Memory B cell (primary cell): ENCODE measurements around the gene ANKRD36C.
"Not testable (repeated sequence)": the region's sequence is repeated elsewhere in the genome, so short reads cannot be mapped to it uniquely, and the experiment has no call there.

Experiments used
- ATAC-seq: fragments of 150-1000 bp; cut with Tn5 transposase; 2 replicates; pipeline ENCODE4 v1.10.0; 2021; ENCODE audit warnings: low read depth, mild to moderate bottlenecking, moderate library complexity
- DNase-seq, 2 donors: peaks; one replicate each; pipeline ENCODE4 v3.0.0; 2022; ENCODE audit warnings: low spot score in 2 of 2
- H3K27ac Mint-ChIP-seq: one replicate; pipeline ENCODE4 v1.8.0; 2022; ENCODE audit warnings: mild to moderate bottlenecking, moderate library complexity, mixed read lengths
- H3K27me3 Mint-ChIP-seq: one replicate; pipeline ENCODE4 v1.8.0; 2022; ENCODE audit warnings: mixed read lengths
- H3K36me3 Mint-ChIP-seq: one replicate; pipeline ENCODE4 v1.8.0; 2022; ENCODE audit warnings: mild to moderate bottlenecking, mixed read lengths
- H3K4me1 Mint-ChIP-seq: one replicate; pipeline ENCODE4 v1.8.0; 2022; ENCODE audit warnings: mixed read lengths
- H3K4me3 Mint-ChIP-seq: one replicate; pipeline ENCODE4 v1.8.0; 2022; ENCODE audit warnings: mild to moderate bottlenecking, moderate library complexity, mixed read lengths
- H3K9me3 Mint-ChIP-seq: one replicate; pipeline ENCODE4 v1.8.0; 2022; ENCODE audit warnings: mixed read lengths

The ANKRD36C gene

GRCh38 chr2:95799147-95799889, 192.3 kb downstream of the ANKRD36C start:
- not testable (repeated sequence) for H3K36me3 Mint-ChIP-seq, H3K4me3 Mint-ChIP-seq, H3K4me1 Mint-ChIP-seq, H3K27ac Mint-ChIP-seq, ATAC-seq, H3K27me3 Mint-ChIP-seq, DNase-seq
- H3K9me3 Mint-ChIP-seq = peaks cover 10% of the 10 kb centered on the region

- not testable (repeated sequence) for H3K27me3 Mint-ChIP-seq, ATAC-seq, H3K27ac Mint-ChIP-seq, H3K9me3 Mint-ChIP-seq, H3K4me1 Mint-ChIP-seq, H3K36me3 Mint-ChIP-seq, H3K4me3 Mint-ChIP-seq, DNase-seq
Observed at GRCh38 chr2:95796249-95797099, 195.2 kb downstream of the ANKRD36C start.

GRCh38 chr2:95793970-95794369, 197.7 kb downstream of the ANKRD36C start:
- ATAC-seq, DNase-seq, H3K4me3 Mint-ChIP-seq, H3K9me3 Mint-ChIP-seq, H3K4me1 Mint-ChIP-seq, H3K27me3 Mint-ChIP-seq, H3K36me3 Mint-ChIP-seq, H3K27ac Mint-ChIP-seq: not testable (repeated sequence)

- not testable (repeated sequence) for H3K27me3 Mint-ChIP-seq, H3K36me3 Mint-ChIP-seq, H3K4me1 Mint-ChIP-seq, H3K27ac Mint-ChIP-seq, H3K4me3 Mint-ChIP-seq, DNase-seq, H3K9me3 Mint-ChIP-seq
- ATAC-seq = peak; percentile 22
Observed at GRCh38 chr2:95790180-95790579, 201.4 kb downstream of the ANKRD36C start.

- peak; percentile 61 for ATAC-seq
Observed at GRCh38 chr2:95789385-95789784, 202.2 kb downstream of the ANKRD36C start.

GRCh38 chr2:95788642-95789041, 203.0 kb downstream of the ANKRD36C start:
- H3K4me3 Mint-ChIP-seq, H3K9me3 Mint-ChIP-seq, H3K4me1 Mint-ChIP-seq, DNase-seq, H3K36me3 Mint-ChIP-seq, H3K27me3 Mint-ChIP-seq, H3K27ac Mint-ChIP-seq, ATAC-seq: not testable (repeated sequence)

More at GRCh38 chr2:95789385-95789784, 202.2 kb downstream of the ANKRD36C start:
- not testable (repeated sequence) for H3K4me3 Mint-ChIP-seq, H3K27me3 Mint-ChIP-seq, H3K27ac Mint-ChIP-seq, H3K4me1 Mint-ChIP-seq, DNase-seq, H3K36me3 Mint-ChIP-seq, H3K9me3 Mint-ChIP-seq
